GM12873 (cell line): ENCODE measurements around the gene DHRS7C.

Experiments
- TF ChIP-seq, protein P1 (sequence below): IDR thresholded peaks from 2 replicates; pipeline ENCODE4 v1.5.1; 2012; ENCODE audit warnings: low read depth, mild to moderate bottlenecking, moderate library complexity, low read length, control low read depth; ENCODE audit not compliant: insufficient read depth; ENCODE audit errors: missing control alignments

Gene DHRS7C, protein sequence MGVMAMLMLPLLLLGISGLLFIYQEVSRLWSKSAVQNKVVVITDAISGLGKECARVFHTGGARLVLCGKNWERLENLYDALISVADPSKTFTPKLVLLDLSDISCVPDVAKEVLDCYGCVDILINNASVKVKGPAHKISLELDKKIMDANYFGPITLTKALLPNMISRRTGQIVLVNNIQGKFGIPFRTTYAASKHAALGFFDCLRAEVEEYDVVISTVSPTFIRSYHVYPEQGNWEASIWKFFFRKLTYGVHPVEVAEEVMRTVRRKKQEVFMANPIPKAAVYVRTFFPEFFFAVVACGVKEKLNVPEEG

DNA sequence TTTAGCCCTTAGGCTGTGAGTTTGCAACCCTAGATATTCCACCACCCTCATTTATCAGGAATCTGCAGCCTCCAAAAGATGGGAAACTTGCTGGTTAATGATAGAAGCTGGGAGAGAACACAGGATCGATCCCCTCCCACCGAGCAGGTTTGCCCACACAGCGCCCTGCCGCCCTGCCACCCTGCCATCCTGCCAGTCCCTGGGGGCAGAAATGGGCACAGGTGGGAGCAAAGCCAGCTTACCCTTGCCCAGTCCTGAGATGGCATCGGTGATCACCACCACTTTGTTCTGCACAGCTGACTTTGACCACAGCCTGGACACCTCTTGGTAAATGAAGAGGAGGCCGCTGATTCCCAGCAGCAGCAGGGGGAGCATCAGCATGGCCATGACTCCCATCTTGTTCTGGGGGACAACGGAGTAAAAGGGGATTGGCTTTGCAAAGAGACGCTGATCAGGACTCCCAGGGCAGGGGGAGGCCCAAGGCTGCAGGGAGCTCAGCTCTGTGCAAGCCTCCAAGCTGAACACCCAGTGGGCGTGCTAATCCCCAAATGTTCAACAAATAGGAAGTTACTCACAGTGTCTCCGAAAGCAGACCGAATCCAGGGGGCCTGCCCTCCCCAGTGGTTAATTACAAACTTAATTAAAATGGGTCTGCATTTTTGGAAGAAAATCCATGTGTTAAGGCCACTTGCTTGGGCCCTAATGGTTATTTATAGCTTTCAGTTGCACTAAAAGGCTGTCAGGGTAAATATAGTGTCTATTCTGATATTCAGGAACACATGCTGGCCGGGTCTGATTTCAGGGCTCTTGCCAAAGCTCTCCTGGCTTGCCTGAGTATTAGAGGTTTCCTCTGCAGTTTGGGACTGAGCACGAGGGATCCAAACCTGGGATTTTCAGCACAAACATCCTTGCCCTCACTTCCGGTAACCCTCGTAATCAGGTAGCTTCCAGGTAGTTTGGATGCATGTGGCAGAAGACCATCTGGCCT is at the start of gene DHRS7C:
Gene DHRS7C, minus strand, starts transcription at position 704 of the 988 bp plus-strand sequence. Its CDS starts 308 bp downstream, at position 396.
- TF ChIP-seq, protein P1, sequence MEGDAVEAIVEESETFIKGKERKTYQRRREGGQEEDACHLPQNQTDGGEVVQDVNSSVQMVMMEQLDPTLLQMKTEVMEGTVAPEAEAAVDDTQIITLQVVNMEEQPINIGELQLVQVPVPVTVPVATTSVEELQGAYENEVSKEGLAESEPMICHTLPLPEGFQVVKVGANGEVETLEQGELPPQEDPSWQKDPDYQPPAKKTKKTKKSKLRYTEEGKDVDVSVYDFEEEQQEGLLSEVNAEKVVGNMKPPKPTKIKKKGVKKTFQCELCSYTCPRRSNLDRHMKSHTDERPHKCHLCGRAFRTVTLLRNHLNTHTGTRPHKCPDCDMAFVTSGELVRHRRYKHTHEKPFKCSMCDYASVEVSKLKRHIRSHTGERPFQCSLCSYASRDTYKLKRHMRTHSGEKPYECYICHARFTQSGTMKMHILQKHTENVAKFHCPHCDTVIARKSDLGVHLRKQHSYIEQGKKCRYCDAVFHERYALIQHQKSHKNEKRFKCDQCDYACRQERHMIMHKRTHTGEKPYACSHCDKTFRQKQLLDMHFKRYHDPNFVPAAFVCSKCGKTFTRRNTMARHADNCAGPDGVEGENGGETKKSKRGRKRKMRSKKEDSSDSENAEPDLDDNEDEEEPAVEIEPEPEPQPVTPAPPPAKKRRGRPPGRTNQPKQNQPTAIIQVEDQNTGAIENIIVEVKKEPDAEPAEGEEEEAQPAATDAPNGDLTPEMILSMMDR: no peak

- TF ChIP-seq, protein P1: no peak
Measured at GRCh38 chr17:9839433-9839832, 48.0 kb upstream of the DHRS7C start.

GRCh38 chr17:9837551-9838471 is 46.4 kb upstream of the DHRS7C start:
- TF ChIP-seq, protein P1: no peak

- TF ChIP-seq, protein P1: no peak
Measured at GRCh38 chr17:9833922-9834321, 42.5 kb upstream of the DHRS7C start.

- TF ChIP-seq, protein P1: no peak
Measured at GRCh38 chr17:9830711-9831110, 39.3 kb upstream of the DHRS7C start.

DNA sequence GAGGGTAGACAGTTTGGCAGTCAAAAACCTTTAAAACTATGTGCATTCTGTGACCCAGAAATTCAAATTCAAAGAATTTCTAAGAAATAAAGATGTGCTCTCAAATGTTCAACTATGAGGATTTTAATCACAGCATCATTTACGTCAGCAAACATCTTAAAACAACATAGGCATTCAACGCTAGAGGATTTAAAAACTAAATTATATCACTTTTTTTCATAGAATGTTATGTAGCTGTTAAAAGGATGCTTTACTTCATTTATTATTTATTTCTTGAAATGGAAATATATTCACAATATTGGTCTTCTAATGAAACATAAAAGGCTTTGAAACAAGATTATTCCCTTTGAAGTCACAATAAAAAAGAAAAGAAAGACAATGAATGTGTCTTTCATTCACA is 38.0 kb upstream of the DHRS7C start:
- TF ChIP-seq, protein P1: no peak
